HepG2 (cell line): ENCODE results near the gene AP4S1. TPM values are rescaled to one million over a fixed set of nuclear protein-coding genes. Genes with fewer than 3 reads are reported as not detected.
"Not testable (repeated sequence)": the region's sequence is repeated elsewhere in the genome, so short reads cannot be mapped to it uniquely, and the experiment has no call there.

Source experiments
- ATAC-seq: fragments of 200-7000 bp; cut with Tn5 transposase; 3 replicates; pipeline ENCODE4 v1.9.1; 2020; ENCODE audit warnings: mild to moderate bottlenecking, moderate library complexity
- BruUV-seq: library from RNA; stranded (reverse); fragments of 400-500 nt; replicated peaks from 2 replicates; lab custom pipeline; 2021; lab: Mats Ljungman, UMichigan
- CTCF ChIA-PET: fragments of 300-600 bp; formaldehyde crosslinking; extraction: SDS; loops from one replicate; lab custom pipeline; 2021; ENCODE audit warnings: low total read pairs, inconsistent platforms, low intra/inter-chr PET ratio; lab: Yijun Ruan, JAX
- POLR2A ChIA-PET: fragments of 350-600 bp; sonication (Branson Sonifier 250); formaldehyde crosslinking; loops from one replicate; lab custom pipeline; 2020; ENCODE audit warnings: antibody characterized with exemption, inconsistent platforms; lab: Yijun Ruan, JAX
- DNase-seq: peaks from one replicate; pipeline ENCODE4 v3.0.0-alpha.2; 2015; ENCODE audit warnings: low spot score
- FAIRE-seq: peaks from 3 replicates; lab custom pipeline; 2011; peaks lifted over from hg19 to GRCh38; lab: Jason Lieb, UNC
- H2AFZ ChIP-seq: one replicate; pipeline ENCODE4 v1.6.1; 2011; ENCODE audit warnings: low read length, inconsistent platforms
- H3K27ac ChIP-seq: fragments of 300-600 bp; 3 replicates; pipeline ENCODE4 v1.8.0; 2011; ENCODE audit warnings: mixed run types, mild to moderate bottlenecking, mixed read lengths, low read length, inconsistent platforms; ENCODE audit not compliant: insufficient read depth; ENCODE audit errors: extremely low read length
- H3K27me3 ChIP-seq, 2 experiments: fragments of 200-600 bp in 1 of 2; 2 replicates in 1 of 2; 3 replicates in 1 of 2; pipeline versions ENCODE4 v1.6.0 to v1.8.0; 2011; ENCODE audit warnings: low read length in 2 of 2, mild to moderate bottlenecking in 2 of 2, moderate library complexity in 2 of 2, inconsistent platforms in 1 of 2; ENCODE audit not compliant: insufficient read depth in 2 of 2, control insufficient read depth in 1 of 2
- H3K36me3 ChIP-seq, 2 experiments: fragments of 200-600 bp in 1 of 2; replicated peaks in 1 of 2; 2 replicates in 1 of 2; 3 replicates in 1 of 2; pipeline versions ENCODE4 v1.5.1 to v1.8.0; 2011; ENCODE audit warnings: low read length in 2 of 2, inconsistent platforms in 1 of 2; ENCODE audit not compliant: insufficient read depth in 2 of 2, control insufficient read depth in 1 of 2
- H3K4me1 ChIP-seq: 2 replicates; pipeline ENCODE4 v1.5.1; 2012; ENCODE audit warnings: low read length, inconsistent platforms; ENCODE audit not compliant: insufficient read depth
- H3K4me2 ChIP-seq: 2 replicates; pipeline ENCODE4 v1.6.0; 2011; ENCODE audit warnings: low read depth, low read length, inconsistent platforms
- H3K4me3 ChIP-seq, 3 experiments: fragments of 200-600 bp in 1 of 3; sonication (generic), shearing (Covaris generic) in 1 of 3; replicated peaks in 1 of 3; 2 replicates each; pipeline ENCODE4 v1.5.1; 2011 to 2016; ENCODE audit warnings: low read length in 3 of 3, inconsistent platforms in 2 of 3, low read depth in 2 of 3, mild to moderate bottlenecking in 2 of 3, control low read depth in 1 of 3, mixed read lengths in 1 of 3; ENCODE audit not compliant: insufficient read depth in 1 of 3
- H3K79me2 ChIP-seq: one replicate; pipeline ENCODE4 v1.6.1; 2011; ENCODE audit warnings: low read length, inconsistent platforms; ENCODE audit not compliant: insufficient read depth
- H3K9ac ChIP-seq: 2 replicates; pipeline ENCODE4 v1.6.0; 2011; ENCODE audit warnings: mild to moderate bottlenecking, low read depth, low read length, inconsistent platforms; ENCODE audit not compliant: insufficient read depth
- H3K9me3 ChIP-seq: 2 replicates; pipeline ENCODE4 v1.5.1; 2012; ENCODE audit warnings: mild to moderate bottlenecking, low read length
- H4K20me1 ChIP-seq: 2 replicates; pipeline ENCODE4 v1.6.0; 2011; ENCODE audit warnings: inconsistent platforms, mild to moderate bottlenecking, low read length, moderate library complexity; ENCODE audit not compliant: insufficient read depth
- HNF1A ChIP-seq, 2 experiments: sonication (generic) in 1 of 2; formaldehyde crosslinking in 1 of 2; IDR thresholded peaks; 2 replicates each; pipeline versions ENCODE4 v1.4.0 to v1.6.1; 2016 to 2020; ENCODE audit warnings: borderline replicate concordance in 1 of 2, low read depth in 1 of 2, mild to moderate bottlenecking in 1 of 2, missing genetic modification reagents in 1 of 2
- SP5 ChIP-seq: IDR thresholded peaks from 2 replicates; pipeline ENCODE4 v1.6.1; 2016; ENCODE audit warnings: low read depth, borderline replicate concordance
- ZNF362 ChIP-seq: sonication (generic); formaldehyde crosslinking; IDR thresholded peaks from 2 replicates; pipeline ENCODE4 v1.4.0; 2020; ENCODE audit warnings: missing genetic modification reagents, mild to moderate bottlenecking, borderline replicate concordance
- ZNF501 ChIP-seq: sonication (generic); formaldehyde crosslinking; IDR thresholded peaks from 2 replicates; pipeline ENCODE4 v1.5.1; 2020; ENCODE audit warnings: mild to moderate bottlenecking, moderate library complexity, missing genetic modification reagents
- ZNF572 ChIP-seq: sonication (generic); formaldehyde crosslinking; IDR thresholded peaks from 2 replicates; pipeline ENCODE4 v1.5.1; 2020; ENCODE audit warnings: mild to moderate bottlenecking, missing genetic modification reagents
- ZNF619 ChIP-seq: sonication (generic); formaldehyde crosslinking; IDR thresholded peaks from 2 replicates; pipeline ENCODE4 v1.4.0; 2020; ENCODE audit warnings: mild to moderate bottlenecking, missing genetic modification reagents
- ZNF678 ChIP-seq: sonication (generic); formaldehyde crosslinking; IDR thresholded peaks from 2 replicates; pipeline ENCODE4 v1.4.0; 2020; ENCODE audit warnings: mild to moderate bottlenecking, missing genetic modification reagents
- ZNF75D ChIP-seq: sonication (generic); formaldehyde crosslinking; IDR thresholded peaks from 2 replicates; pipeline ENCODE4 v1.8.1; 2023; ENCODE audit warnings: missing genetic modification reagents, mild to moderate bottlenecking, borderline replicate concordance
- WGBS: methylation state at CpG from one replicate; pipeline ENCODE4 v1.1.6; 2017; ENCODE audit warnings: low lambda C conversion rate; 5-methylcytosine and 5-hydroxymethylcytosine counted together
- in situ Hi-C: cut with HindIII; loops from 2 replicates; pipeline ENCODE4 v1.10.0; 2017; ENCODE audit warnings: low pct_unique_long_range_greater_than_20kb; ENCODE audit not compliant: extremely low pct_ligation_motif_present
- intact Hi-C: fragments of 100-400 bp; cut with micrococcal nuclease; formaldehyde crosslinking; loops from one replicate; pipeline ENCODE4 v1.10.0; 2022; ENCODE audit not compliant: unreplicated experiment
- polyA plus RNA-seq, 8 experiments: library from polyadenylated mRNA; depleted of rRNA in 3 of 8; stranded (reverse) in 7 of 8; unstranded in 1 of 8; fragments of >200 nt; fragmentation: Illumina TruSeq in 4 of 8; extraction: Trizol in 4 of 8; gene quantifications; 2 replicates each; pipeline versions ENCODE4 v1.2.1 to v1.2.3, GENCODE V29; 2011 to 2016; ENCODE audit warnings: low read depth in 4 of 8, missing spikeins in 1 of 8, mixed read lengths in 1 of 8; ENCODE audit not compliant: insufficient read depth in 1 of 8
- total RNA-seq, 5 experiments: library from RNA; depleted of rRNA; stranded (reverse); fragments of >200 nt; fragmentation: Illumina TruSeq; extraction: Trizol; gene quantifications; 2 replicates each; pipeline ENCODE4 v1.2.3, GENCODE V29; 2016; ENCODE audit warnings: low read depth in 1 of 5

Gene AP4S1
- total and polyA plus RNA-seq, 2 of the 13 experiments (the other 11 are each of a cell fraction or from before 2014, with no cell fraction given): 3.9 to 21.1 TPM

GRCh38 chr14:31062908-31063307 is 37.5 kb downstream of the AP4S1 start:
- WGBS: 87% methylated on average over 8 of the region's 8 CpGs
- intact Hi-C loops; CTCF ChIA-PET; H3K27me3 ChIP-seq; H4K20me1 ChIP-seq; FAIRE-seq; H3K4me1 ChIP-seq; H3K9ac ChIP-seq; in situ Hi-C loops; BruUV-seq; H3K4me2 ChIP-seq; H3K36me3 ChIP-seq; H3K27ac ChIP-seq; H3K4me3 ChIP-seq; H3K79me2 ChIP-seq; ATAC-seq; H2AFZ ChIP-seq; DNase-seq; H3K9me3 ChIP-seq; TF ChIP-seq HNF1A (IDR thresholded peaks at IDR 0.05; ENCODE audit: low read depth): not testable (repeated sequence)
- TF ChIP-seq ZNF678 (CRISPR knock-in tag) (0 out of 2 replicates have a peak, but pooled peaks have one; percentile 33), SP5 (CRISPR knock-in tag) (0 out of 2 replicates have a peak, but pooled peaks have one; percentile 1), ZNF572 (0 out of 2 replicates have a peak, but pooled peaks have one; percentile 68), ZNF619 (CRISPR knock-in tag) (0 out of 2 replicates have a peak, but pooled peaks have one; percentile 50), ZNF501 (peak; percentile 55; the same call in 1 of the 2 replicates), ZNF75D (0 out of 2 replicates have a peak, but pooled peaks have one; percentile 18), ZNF362 (CRISPR knock-in tag) (peak; percentile 39; the same call in 1 of the 2 replicates), HNF1A (CRISPR knock-in tag; IDR thresholded peaks at IDR 0.05; ENCODE audit: borderline replicate concordance) (0 out of 2 replicates have a peak, but pooled peaks have one; percentile 23)
- POLR2A ChIA-PET: interaction anchor here (1.0 kb wide), 1 partner anchor 37 kb away, joined by 5 read pairs; the partner anchor contains the start of gene STRN3
